ENCODE measurements around the gene ABR.

DNA sequence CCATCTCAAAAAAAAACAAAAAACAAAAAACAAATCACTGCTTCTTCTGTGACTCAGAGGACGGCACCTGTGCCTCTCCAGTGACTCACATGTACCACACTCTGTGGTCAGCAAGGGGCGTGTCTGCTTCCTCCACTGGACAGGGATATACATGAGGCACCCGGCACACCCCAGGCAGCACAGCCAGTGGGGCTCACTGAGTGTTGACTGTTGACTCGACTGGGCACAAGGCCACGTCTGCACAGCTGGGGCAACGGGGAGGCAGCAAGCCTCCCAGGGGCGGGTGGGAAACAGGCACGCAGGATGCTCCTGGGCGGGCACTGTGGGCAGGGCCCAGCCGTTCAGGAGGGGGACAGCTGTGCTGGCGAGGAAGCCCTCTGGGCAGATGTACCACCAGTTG is 118.8 kb downstream of the ABR start:
- TF ChIP-seq, protein P1, sequence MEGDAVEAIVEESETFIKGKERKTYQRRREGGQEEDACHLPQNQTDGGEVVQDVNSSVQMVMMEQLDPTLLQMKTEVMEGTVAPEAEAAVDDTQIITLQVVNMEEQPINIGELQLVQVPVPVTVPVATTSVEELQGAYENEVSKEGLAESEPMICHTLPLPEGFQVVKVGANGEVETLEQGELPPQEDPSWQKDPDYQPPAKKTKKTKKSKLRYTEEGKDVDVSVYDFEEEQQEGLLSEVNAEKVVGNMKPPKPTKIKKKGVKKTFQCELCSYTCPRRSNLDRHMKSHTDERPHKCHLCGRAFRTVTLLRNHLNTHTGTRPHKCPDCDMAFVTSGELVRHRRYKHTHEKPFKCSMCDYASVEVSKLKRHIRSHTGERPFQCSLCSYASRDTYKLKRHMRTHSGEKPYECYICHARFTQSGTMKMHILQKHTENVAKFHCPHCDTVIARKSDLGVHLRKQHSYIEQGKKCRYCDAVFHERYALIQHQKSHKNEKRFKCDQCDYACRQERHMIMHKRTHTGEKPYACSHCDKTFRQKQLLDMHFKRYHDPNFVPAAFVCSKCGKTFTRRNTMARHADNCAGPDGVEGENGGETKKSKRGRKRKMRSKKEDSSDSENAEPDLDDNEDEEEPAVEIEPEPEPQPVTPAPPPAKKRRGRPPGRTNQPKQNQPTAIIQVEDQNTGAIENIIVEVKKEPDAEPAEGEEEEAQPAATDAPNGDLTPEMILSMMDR (conservative IDR thresholded peaks at IDR 0.05): no peak
- TF ChIP-seq ZFX (IDR thresholded peaks at IDR 0.05): no peak

Measured in C4-2B (cell line).